IPS DF 4.7 (cell line): Measurements from ENCODE around the gene TRAF7.

Source experiments
- DNase-seq: peaks from one replicate; pipeline ENCODE4 v3.0.0-alpha.2; 2013; ENCODE audit warnings: low spot score; ENCODE audit errors: extremely low read depth

The TRAF7 gene

GRCh38 chr16:2180962-2181923, 25.7 kb downstream of the TRAF7 start:
- no peak for DNase-seq

GRCh38 chr16:2181952-2182351, 26.4 kb downstream of the TRAF7 start:
- no peak for DNase-seq

GRCh38 chr16:2183671-2184070, 28.1 kb downstream of the TRAF7 start:
- DNase-seq: no peak

GRCh38 chr16:2184346-2184745, 28.8 kb downstream of the TRAF7 start:
- no peak for DNase-seq

DNA sequence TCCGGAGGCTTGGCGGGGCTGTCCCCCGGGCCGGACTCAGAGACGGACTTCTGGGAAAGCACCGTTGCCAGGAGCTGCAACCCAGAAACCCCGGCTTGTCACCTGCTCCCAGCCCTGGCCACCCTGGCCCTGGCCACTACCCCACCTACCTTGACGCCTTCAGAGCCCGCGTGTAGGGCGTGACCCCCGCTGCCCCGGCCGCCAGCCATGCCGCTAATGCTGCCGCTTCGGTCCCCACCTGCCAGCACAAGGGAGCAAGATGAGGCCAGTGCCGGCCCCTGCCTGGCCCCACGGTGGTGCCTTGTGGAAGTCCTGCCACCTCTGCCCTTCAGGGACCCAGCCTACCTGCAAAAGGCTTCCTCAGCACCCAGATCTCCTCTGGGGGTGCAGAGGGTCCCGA, 29.4 kb downstream of the TRAF7 start:
- no peak for DNase-seq

DNA sequence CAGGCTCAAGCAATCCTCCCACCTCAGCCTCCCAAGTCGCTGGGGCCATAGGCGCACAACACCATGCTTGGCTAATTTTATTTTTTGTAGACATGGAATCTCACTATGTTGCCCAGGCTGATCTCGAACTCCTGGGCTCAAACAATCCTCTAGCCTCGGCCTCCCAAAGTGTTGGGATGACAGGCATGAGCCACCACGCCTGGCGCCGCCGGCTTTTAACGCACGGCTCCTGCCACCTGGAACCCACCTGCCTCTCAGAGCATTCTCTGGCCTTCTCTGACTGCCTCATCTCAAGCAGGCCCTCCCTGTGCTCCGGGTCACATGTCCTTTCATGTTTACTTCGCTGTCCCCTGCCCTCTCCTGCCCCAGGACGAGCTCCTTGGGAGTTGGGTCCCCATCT, 30.5 kb downstream of the TRAF7 start:
- no peak for DNase-seq

GRCh38 chr16:2186505-2186904, 30.9 kb downstream of the TRAF7 start:
- no peak for DNase-seq

DNA sequence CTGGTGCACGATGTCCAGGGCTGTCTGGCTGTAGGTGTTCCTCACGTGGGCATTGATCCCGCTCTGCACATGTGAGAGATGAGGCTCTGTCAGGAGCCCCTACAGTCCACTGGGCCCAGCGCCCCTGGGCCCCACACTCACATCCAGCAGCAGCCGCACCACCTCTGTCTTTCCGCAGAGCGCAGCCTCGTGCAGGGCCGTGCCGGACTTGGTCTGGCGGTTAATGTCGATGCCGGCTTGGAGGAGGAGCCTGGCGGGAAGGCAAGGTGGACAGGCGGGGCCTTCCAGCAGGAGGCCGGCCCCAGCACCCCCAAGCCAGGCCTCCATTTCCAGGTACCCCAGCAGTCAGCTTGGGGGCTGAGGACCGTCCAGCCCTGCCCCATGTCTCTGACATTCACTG, 31.6 kb downstream of the TRAF7 start:
- DNase-seq: no peak

- DNase-seq: no peak
Observed at GRCh38 chr16:2188395-2188794, 32.8 kb downstream of the TRAF7 start.

DNA sequence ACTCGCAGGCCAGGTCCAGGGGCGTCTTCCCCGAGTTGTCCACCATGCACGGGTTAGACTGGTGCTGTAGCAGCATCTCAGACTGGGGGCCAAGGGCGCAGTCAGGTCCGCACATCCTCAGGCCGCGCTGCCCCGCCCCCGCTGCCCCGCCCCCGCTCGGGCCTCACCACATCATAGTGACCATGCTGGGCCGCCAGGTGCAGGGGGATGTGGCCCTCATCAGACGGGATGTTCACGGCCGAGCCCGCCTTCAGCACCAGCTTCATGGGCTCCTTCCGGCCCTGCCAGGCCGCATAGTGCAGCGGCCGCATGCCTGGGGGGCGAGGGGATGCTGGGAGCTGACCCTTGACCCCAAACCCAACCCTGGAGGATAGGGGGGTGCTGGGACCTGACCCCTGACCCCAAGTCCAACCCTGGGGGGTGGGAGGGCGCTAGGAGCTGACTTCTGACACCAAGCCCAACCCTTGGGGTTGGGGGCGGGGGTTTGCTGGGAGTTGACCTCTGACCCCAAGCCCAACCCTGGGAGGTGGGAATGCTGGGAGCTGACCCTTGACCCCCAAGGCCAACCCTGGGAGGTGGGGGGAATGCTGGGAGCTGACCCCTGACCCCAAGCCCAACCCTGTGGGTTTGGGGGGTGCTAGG, 33.8 kb downstream of the TRAF7 start:
- DNase-seq: no peak

DNA sequence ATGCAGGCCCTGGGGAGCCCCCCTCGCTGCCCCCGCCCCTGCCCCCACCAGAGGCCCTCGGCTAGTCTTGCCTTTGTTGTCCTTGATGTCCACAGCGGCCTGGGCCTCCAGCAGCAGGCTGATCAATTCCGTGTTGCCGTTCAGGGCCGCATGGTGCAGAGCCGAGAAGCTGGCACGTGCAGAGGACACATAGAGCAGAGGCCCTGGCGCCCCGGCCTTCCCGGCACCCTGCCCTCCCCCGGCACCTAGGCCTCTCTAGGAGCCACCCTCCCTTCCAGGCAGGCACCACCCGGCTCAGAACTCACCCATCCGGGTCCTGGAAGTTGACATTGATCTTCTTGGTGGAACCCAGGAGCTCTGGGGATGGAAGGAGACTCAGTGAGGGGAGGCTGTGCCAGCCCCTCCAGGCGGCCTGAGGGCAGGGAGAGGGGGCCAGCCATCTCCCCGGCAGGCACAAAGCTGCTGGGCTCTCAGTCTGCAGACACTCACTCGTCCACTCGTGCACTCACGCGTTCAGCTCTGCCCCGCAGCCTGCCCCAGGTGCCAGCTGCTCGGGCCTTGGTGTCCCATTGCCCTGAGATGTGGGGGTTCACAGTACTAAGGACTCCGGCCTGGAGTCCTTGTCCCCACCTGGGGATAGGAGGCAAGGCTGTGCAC, 34.5 kb downstream of the TRAF7 start:
- no peak for DNase-seq

GRCh38 chr16:2190659-2191445, 35.3 kb downstream of the TRAF7 start:
- DNase-seq: no peak

DNA sequence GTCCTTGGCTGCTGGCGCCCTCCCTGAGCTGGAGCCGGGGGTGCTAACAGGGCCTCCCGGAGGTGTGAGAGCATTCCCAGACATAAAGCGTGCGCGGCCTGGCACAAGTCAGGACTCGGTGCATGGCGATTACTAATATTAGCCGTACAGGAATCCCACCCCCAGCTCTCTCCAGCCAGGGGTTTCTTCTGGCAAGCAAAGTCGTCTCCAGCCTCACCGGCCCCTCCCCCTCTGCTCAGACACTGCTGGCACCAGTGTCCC, 35.8 kb downstream of the TRAF7 start:
- DNase-seq: no peak

DNA sequence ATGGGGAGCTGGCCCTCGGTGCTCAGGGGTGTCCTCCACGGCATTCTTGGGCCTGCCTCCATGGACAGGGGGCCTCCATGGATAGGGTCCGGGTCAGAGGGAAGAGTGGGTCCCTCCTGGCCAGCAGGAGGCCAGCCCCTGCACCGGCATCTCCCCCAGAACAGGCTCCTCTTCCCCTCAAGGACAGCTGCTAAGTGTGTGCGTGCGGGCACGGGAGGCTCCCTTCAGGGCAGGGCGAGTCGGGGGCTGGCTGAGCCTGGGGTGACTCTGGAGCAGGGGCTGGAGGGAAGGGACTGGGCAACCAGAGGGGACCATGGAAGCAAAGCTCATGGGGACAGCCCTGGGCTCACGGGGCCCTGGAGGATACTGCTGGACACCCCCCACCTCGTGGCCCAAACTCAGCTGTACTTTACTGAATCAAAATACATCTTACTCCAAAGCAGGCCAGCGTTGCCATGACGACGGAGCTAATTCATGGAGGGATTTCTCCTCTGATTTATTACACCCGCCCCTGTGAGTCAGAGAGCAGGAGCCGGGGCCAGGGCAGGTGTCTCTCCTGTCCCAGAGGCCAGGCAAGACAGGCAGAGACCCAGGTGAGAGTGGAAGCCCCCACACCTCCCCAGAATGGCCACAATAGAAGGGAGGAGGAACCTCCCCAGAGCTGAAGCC, 38.7 kb downstream of the TRAF7 start:
- DNase-seq: no peak

DNA sequence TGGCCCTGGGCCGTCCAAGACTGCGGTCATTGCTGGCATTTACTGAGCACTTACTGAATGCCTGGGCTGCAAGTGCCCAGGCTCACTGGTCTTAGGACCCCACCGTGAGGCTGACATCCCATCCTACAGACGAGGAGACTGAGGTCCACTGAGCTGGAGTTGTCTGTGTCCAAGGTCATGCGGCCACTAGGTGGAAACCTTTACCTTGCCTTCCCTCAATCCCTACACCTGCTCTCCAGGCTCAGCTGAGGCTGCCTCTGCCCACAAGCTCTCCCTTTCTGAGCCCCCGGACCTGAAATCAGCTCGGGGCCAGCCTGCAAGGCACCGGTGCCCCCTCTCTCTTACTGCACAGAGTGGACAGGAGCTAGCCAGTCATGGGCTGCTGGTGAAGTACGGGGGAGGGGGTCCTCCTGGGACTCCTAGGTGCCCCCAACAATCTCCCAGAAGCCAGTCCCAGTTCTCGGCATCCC, 39.3 kb downstream of the TRAF7 start:
- no peak for DNase-seq

DNA sequence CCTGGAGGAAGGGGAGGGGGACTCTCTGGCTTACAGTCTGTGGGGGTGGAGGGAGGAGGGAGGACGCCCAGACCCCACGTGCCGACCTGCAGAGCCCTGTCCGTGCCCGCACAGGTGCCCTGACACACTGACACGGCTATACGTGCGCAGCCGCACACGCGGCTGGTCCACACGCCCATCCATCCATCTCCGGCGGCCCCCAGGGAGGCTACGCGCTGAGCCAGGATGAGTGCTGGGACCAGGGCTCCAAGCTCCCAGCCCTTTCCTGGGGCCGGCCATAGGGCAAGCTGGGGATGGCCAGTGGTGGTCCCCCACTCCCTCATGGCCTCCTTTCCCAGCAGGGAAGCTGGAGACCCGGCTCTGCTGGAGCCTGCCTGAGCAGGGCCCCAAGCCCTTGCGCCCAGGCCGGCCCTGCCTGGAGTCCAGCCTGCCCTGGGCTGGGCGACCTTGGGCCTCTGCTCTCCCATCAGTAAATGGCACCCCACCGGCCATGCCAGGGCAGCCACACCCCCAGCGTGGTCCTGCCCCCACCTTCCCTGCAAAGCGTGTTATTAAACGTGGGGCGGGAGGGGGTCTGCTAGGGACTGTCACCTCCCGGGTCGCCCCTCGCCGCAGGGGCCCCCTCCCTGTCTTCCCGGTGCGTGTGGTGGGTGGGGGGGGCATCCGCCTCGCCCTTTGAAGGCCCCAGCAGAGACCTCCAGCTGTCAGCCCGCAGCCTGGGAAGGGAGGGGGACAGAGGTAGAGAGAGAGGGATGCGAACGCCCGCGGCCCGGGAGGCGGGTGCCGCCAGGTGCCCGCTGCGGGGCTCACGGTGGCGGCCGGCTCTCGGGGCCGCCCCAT, 40.0 kb downstream of the TRAF7 start:
- DNase-seq: no peak

DNA sequence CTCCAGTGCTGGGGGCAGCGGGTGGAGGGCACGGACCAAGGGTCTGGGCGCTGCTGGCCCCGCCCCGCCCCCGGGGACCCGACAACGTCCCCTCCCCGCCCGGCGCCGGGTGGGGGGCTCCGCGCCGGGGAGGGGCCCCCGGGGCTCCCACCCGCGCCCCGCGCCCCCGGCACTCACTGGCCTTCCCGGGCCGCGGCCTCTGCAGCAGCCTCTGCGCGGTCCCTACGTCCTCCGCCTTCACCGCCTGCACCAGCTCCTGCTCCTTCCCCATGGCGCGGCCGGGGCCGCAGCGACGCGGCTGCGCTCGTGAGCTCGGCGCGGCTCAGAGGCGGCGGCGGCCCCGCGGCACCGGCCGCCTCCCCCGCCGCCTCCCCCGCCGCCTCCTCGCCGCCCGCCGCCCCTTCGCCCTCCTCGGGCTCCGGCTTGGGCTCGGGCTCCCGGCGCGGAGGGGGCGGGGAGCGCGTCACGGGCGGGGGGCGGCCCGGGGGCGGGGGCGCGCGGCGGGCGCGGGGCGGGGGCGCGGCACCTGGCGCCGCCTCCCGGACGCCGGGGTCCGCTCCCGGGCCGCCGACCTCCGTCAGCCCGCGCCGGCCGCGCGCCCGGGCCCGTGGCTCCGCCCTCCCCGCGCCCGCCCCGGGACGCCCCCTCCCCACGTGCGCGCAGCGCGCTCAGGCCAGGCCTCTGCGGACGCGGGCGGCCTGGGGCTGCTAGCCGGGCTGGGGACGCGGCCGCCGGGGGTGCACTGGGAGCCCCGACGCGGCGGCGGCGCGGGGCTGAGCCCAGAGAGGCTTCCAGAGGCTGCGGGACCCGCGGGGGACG, 40.8 kb downstream of the TRAF7 start, which contains the start of gene CASKIN1:
CASKIN1 (minus strand) TSS at position 444 of the 819 bp plus-strand sequence; CDS start at position 271, 173 bp downstream.
- DNase-seq: no peak

GRCh38 chr16:2196981-2197511, 41.5 kb downstream of the TRAF7 start:
- DNase-seq: no peak

DNA sequence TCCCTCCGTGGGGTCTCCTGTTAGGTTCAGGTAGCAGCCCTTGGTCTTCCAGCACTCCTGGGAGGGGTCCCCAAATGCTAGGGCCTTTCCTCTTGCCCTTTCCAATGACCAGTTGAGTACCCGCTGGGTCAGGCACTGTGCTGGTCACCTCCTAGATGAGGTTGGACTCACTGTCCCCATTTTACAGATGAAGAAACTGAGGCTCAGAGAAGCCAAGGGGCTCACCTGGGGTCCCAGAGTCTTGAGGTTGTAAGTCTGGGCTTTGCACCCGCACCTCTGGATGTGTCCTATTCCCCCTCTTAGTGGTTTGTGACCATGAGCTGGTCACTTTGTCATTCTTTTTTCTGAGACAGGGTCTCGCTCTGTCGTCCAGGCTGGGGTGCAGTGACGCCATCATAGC, 42.2 kb downstream of the TRAF7 start:
- DNase-seq: no peak
